Coronary artery (tissue), 2 donors: ENCODE data around the gene NBAS.

Experiments used
- DNase-seq: peaks from one replicate; pipeline ENCODE4 v3.0.0-alpha.2; 2017; ENCODE audit warnings: low spot score
- H3K27ac ChIP-seq, 2 donors: fragments of 200-600 bp; sonication (generic); one replicate each; pipeline ENCODE4 v1.5.1; 2016 to 2019
- H3K4me3 ChIP-seq: fragments of 200-600 bp; sonication (generic); 2 replicates; pipeline ENCODE4 v1.5.1; 2016; ENCODE audit warnings: mild to moderate bottlenecking, moderate library complexity
- CTCF ChIP-seq: fragments of 200-600 bp; sonication (generic); IDR thresholded peaks from one replicate; pipeline ENCODE4 v1.5.1; 2019; ENCODE audit warnings: antibody characterized with exemption

NBAS gene

GRCh38 chr2:15596350-15596749 is 35.2 kb upstream of the NBAS start:
- H3K4me3 ChIP-seq = no peak overlapping the region
- no peak for DNase-seq
- no peak for TF ChIP-seq CTCF
- H3K27ac ChIP-seq = no peak overlapping the region

- Histone ChIP-seq H3K27ac (no peak overlapping the region), H3K4me3 (no peak overlapping the region)
- DNase-seq = no peak
- no peak for TF ChIP-seq CTCF
Observed at GRCh38 chr2:15595936-15596335, 34.8 kb upstream of the NBAS start.

GRCh38 chr2:15595342-15595905 is 34.3 kb upstream of the NBAS start:
- no peak for TF ChIP-seq CTCF
- Histone ChIP-seq H3K27ac (no peak overlapping the region), H3K4me3 (no peak overlapping the region)
- no peak for DNase-seq

GRCh38 chr2:15594291-15595256 is 33.4 kb upstream of the NBAS start:
- Histone ChIP-seq H3K4me3 (no peak overlapping the region), H3K27ac (no peak overlapping the region)
- no peak for DNase-seq
- TF ChIP-seq CTCF = no peak

GRCh38 chr2:15593327-15593705 is 32.2 kb upstream of the NBAS start:
- no peak overlapping the region for H3K27ac ChIP-seq
- H3K4me3 ChIP-seq = peak overlapping the region; percentile 95
- no peak for DNase-seq
- TF ChIP-seq CTCF = no peak

- peak within 1 kb of the TSS; percentile 88 to 96 for H3K27ac ChIP-seq
Observed at GRCh38 chr2:15591692-15592463, 30.7 kb upstream of the NBAS start, which contains the start of gene DDX1. DDX1 (plus strand) TSS chr2:15591868; CDS start chr2:15591934, 66 bp downstream.

More at GRCh38 chr2:15591692-15592463, 30.7 kb upstream of the NBAS start, which contains the start of gene DDX1:
- no peak for TF ChIP-seq CTCF
- H3K4me3 ChIP-seq = peak within 1 kb of the TSS; percentile 95
- DNase-seq = peak; percentile 91
